Smooth muscle cell (in vitro differentiated cells): ENCODE data around the gene AAGAB. TPM values are rescaled to one million over a fixed set of nuclear protein-coding genes. Genes with fewer than 3 reads are reported as not detected.

Source experiments
- DNase-seq: peaks from one replicate; lab custom pipeline; 2025; ENCODE audit not compliant: unreplicated experiment; lab: John Stamatoyannopoulos, UW
- H2AFZ ChIP-seq: fragments of 200-600 bp; sonication (generic); 2 replicates; pipeline ENCODE4 v1.6.0; 2016; ENCODE audit warnings: antibody characterized with exemption, low read depth, mild to moderate bottlenecking
- H3F3A ChIP-seq: fragments of 200-600 bp; sonication (generic); 2 replicates; pipeline ENCODE4 v1.6.0; 2017; ENCODE audit warnings: antibody characterized with exemption, low read depth
- H3K27ac ChIP-seq: fragments of 200-600 bp; sonication (generic); 2 replicates; pipeline ENCODE4 v1.5.1; 2016; ENCODE audit warnings: low read depth, mild to moderate bottlenecking
- H3K27me3 ChIP-seq: fragments of 200-600 bp; sonication (generic); 2 replicates; pipeline ENCODE4 v1.6.1; 2016; ENCODE audit warnings: low read depth, mild to moderate bottlenecking
- H3K36me3 ChIP-seq: fragments of 200-600 bp; sonication (generic); 2 replicates; pipeline ENCODE4 v1.5.1; 2016; ENCODE audit warnings: low read depth
- H3K4me1 ChIP-seq: fragments of 200-600 bp; sonication (generic); 2 replicates; pipeline ENCODE4 v1.5.1; 2016; ENCODE audit warnings: low read depth
- H3K4me2 ChIP-seq: fragments of 200-600 bp; sonication (generic); 2 replicates; pipeline ENCODE4 v1.6.0; 2016; ENCODE audit warnings: mild to moderate bottlenecking
- H3K4me3 ChIP-seq: fragments of 200-600 bp; sonication (generic); 2 replicates; pipeline ENCODE4 v1.5.1; 2016; ENCODE audit warnings: mild to moderate bottlenecking
- H3K79me2 ChIP-seq: fragments of 200-600 bp; sonication (generic); 2 replicates; pipeline ENCODE4 v1.6.0; 2016; ENCODE audit warnings: low read depth, mild to moderate bottlenecking
- H3K9ac ChIP-seq: fragments of 200-600 bp; sonication (generic); 2 replicates; pipeline ENCODE4 v1.6.0; 2016; ENCODE audit warnings: low read depth
- H3K9me3 ChIP-seq: fragments of 200-600 bp; sonication (generic); replicated peaks from 2 replicates; pipeline ENCODE4 v1.5.1; 2016; ENCODE audit warnings: low read depth
- H4K20me1 ChIP-seq: fragments of 200-600 bp; sonication (generic); 2 replicates; pipeline ENCODE4 v1.6.0; 2016; ENCODE audit warnings: low read depth
- WGBS: methylation state at CpG from one replicate; pipeline ENCODE4 v1.1.7; 2016; ENCODE audit warnings: low lambda C conversion rate; 5-methylcytosine and 5-hydroxymethylcytosine counted together
- polyA plus RNA-seq: library from polyadenylated mRNA; unstranded; fragments of >200 nt; fragmentation: Nextera tagmentation; extraction: Ambion mirVana; gene quantifications from 2 replicates; pipeline ENCODE4 v1.2.1, GENCODE V29; 2016
- total RNA-seq: library from RNA; depleted of rRNA; stranded (reverse); fragments of >200 nt; gene quantifications from 2 replicates; pipeline ENCODE4 v1.2.3, GENCODE V29; 2014
- TF ChIP-seq, protein P1 (sequence below): fragments of 200-600 bp; sonication (generic); IDR thresholded peaks from 2 replicates; pipeline ENCODE4 v1.5.1; 2017; ENCODE audit warnings: borderline replicate concordance, mild to moderate bottlenecking, antibody characterized with exemption; ENCODE audit not compliant: insufficient read depth, poor library complexity, severe bottlenecking

Gene AAGAB
- total and polyA plus RNA-seq, 2 experiments from 2014 or later: 38.2 to 39.6 TPM

DNA sequence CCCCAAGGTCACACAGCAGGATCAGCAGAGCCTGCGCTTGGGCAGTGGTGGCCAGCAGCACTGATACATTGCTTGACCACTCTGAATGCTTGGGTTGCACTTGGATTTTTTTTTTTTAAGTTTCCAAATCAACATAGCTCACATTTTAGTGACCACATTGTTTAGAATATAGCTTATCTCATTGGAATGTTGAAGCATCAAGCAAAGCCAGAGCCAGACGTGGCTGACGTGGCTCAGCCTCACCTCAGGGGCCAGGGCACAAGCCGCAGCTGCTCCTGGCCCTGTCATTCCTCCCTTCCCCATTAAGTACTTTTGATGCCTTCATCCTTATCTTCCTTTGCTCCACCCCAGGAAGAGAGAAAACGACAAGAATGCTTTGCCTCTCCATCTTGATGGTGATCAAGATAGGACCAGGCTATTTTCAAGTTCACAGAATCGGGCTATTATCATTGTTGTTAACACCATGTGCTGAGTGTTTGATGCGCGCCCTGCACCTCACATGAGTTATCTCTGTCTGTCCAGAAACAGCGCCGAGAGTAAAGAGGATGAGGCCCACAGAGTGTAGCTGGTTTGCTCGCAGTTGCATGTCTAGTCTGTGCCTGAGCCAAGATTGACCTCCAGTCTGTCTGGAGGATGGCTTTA lies 75.8 kb downstream of the AAGAB start:
- no peaks in the 10 kb centered on the region for H3K79me2 ChIP-seq
- H3K4me1 ChIP-seq: peaks cover 11% of the 10 kb centered on the region
- H2AFZ ChIP-seq: no peak overlapping the region
- DNase-seq: no peak
- 4% methylated on average over 11 of the region's 11 CpGs for WGBS
- peaks cover 3% of the 10 kb centered on the region for H4K20me1 ChIP-seq
- H3K27ac ChIP-seq: peak overlapping the region; percentile 93
- no peak overlapping the region for H3K4me3 ChIP-seq
- TF ChIP-seq, protein P1, sequence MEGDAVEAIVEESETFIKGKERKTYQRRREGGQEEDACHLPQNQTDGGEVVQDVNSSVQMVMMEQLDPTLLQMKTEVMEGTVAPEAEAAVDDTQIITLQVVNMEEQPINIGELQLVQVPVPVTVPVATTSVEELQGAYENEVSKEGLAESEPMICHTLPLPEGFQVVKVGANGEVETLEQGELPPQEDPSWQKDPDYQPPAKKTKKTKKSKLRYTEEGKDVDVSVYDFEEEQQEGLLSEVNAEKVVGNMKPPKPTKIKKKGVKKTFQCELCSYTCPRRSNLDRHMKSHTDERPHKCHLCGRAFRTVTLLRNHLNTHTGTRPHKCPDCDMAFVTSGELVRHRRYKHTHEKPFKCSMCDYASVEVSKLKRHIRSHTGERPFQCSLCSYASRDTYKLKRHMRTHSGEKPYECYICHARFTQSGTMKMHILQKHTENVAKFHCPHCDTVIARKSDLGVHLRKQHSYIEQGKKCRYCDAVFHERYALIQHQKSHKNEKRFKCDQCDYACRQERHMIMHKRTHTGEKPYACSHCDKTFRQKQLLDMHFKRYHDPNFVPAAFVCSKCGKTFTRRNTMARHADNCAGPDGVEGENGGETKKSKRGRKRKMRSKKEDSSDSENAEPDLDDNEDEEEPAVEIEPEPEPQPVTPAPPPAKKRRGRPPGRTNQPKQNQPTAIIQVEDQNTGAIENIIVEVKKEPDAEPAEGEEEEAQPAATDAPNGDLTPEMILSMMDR: no peak
- peak overlapping the region; percentile 53 for H3K4me2 ChIP-seq
- H3K36me3 ChIP-seq: no peaks in the 10 kb centered on the region
- H3K9ac ChIP-seq: peak overlapping the region; percentile 73
- peaks cover 41% of the 10 kb centered on the region for H3F3A ChIP-seq
- no peaks in the 10 kb centered on the region for H3K27me3 ChIP-seq
- no peaks in the 10 kb centered on the region for H3K9me3 ChIP-seq

DNA sequence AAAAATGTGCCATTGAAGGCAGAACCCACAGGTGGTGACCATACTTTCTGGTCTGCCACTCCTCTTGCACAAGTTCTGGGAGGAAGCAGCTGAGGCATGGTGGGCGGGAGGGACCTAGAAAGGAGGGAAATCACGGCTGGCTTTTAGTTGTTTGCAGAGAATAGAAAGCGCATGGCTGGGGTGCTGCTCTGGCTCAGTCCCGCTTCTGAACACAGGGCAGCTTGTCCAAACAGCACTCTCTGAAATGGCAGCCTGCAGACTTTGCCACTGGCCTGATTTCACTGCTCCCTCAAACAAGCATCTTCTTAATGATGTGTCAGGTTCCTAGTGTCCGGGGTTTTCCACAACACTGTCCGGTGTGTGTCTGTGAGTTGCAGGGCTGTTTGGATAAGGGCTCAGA lies 76.7 kb downstream of the AAGAB start:
- peak overlapping the region; percentile 53 for H3K4me2 ChIP-seq
- no peaks in the 10 kb centered on the region for H3K36me3 ChIP-seq
- peaks cover 3% of the 10 kb centered on the region for H4K20me1 ChIP-seq
- no peak overlapping the region for H2AFZ ChIP-seq
- no peaks in the 10 kb centered on the region for H3K9me3 ChIP-seq
- H3K9ac ChIP-seq: peak overlapping the region; percentile 73
- peak overlapping the region; percentile 93 for H3K27ac ChIP-seq
- H3K4me3 ChIP-seq: no peak overlapping the region
- 39% methylated on average over 6 of the region's 6 CpGs for WGBS
- H3K4me1 ChIP-seq: peaks cover 11% of the 10 kb centered on the region
- peaks cover 2% of the 10 kb centered on the region for H3K79me2 ChIP-seq
- TF ChIP-seq, protein P1: no peak
- DNase-seq: no peak
- H3K27me3 ChIP-seq: no peaks in the 10 kb centered on the region
- peaks cover 41% of the 10 kb centered on the region for H3F3A ChIP-seq

DNA sequence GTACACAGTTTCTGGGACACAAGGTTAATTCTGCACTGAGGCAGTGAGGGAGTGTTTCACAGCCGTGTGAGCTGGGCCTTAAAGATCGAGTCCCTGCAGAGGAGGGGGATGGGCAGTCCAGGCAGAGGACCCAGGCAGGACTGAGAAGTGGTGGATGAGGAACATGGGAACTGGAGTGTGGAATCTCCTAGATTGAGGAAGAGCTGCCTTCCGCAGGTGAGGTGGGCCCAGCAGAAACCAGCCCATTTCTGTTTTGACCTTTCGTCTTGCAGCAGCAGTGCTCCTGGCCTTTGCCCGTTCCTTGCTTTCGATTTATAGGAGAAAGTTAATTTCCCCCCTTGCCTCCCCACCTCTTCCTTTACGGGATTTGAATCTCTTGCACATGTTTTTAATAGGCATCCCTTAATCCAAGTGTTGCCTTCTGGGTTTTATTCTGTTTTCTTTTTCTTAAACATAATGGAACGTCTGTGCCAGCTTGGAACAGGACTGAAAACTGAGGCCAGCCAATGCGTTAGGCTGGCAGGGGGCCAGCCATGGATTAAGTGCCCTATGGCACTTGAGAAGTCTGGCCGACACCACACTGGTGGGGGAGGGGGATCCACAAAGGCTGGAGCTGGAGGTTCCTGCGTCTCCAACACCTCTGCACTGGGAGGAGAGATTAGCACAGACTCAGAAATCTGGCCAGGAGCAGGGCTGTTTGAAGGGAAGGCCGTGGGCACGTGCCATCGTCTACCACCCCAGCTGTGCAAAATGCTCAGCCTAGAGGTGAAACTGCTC lies 78.1 kb downstream of the AAGAB start:
- Histone ChIP-seq H3K9ac (no peak overlapping the region), H3K27ac (peak overlapping the region; percentile 93), H2AFZ (no peak overlapping the region), H3K36me3 (no peaks in the 10 kb centered on the region), H3K4me3 (no peak overlapping the region), H3K4me1 (peaks cover 11% of the 10 kb centered on the region), H3K27me3 (no peaks in the 10 kb centered on the region), H3F3A (peaks cover 41% of the 10 kb centered on the region), H3K4me2 (peak overlapping the region; percentile 11), H4K20me1 (peaks cover 3% of the 10 kb centered on the region), H3K9me3 (no peaks in the 10 kb centered on the region), H3K79me2 (peaks cover 5% of the 10 kb centered on the region)
- no peak for DNase-seq
- TF ChIP-seq, protein P1: no peak
- 46% methylated on average over 14 of the region's 14 CpGs for WGBS
